ENCODE results near the gene RSPO3. TPM values are rescaled to one million over a fixed set of nuclear protein-coding genes. Genes with fewer than 3 reads are reported as not detected.

RSPO3 gene
- total and polyA plus RNA-seq, 9 of the 15 experiments (the other 6 are each of a cell fraction or from before 2014, with no cell fraction given): not detected

- Histone ChIP-seq H3K4me3 (no peak overlapping the region), H4K20me1 (replicated peaks; ENCODE audit: control insufficient read depth, insufficient read depth, low read length) (no peaks in the 10 kb centered on the region), H3K9me1 (ENCODE audit: control insufficient read depth, insufficient read depth, low read length) (no peaks in the 10 kb centered on the region), H3K4me1 (replicated peaks in 1 of 2; ENCODE audit: control insufficient read depth in 2 of 2, insufficient read depth in 2 of 2, low read length in 2 of 2) (no peaks in the 10 kb centered on the region), H3K79me2 (ENCODE audit: control insufficient read depth, insufficient read depth, low read length) (no peaks in the 10 kb centered on the region), H2AFZ (ENCODE audit: low read depth, low read length) (no peak overlapping the region), H3K27ac (ENCODE audit: extremely low read depth, low read depth, low read length) (no peak overlapping the region), H3K36me3 (ENCODE audit: control insufficient read depth, insufficient read depth, low read length) (no peaks in the 10 kb centered on the region), H3K4me2 (ENCODE audit: insufficient read depth, low read length) (no peak overlapping the region), H3K27me3 (ENCODE audit: control insufficient read depth in 2 of 2, insufficient read depth in 2 of 2, low read length in 2 of 2) (no peaks in the 10 kb centered on the region), H3K9me3 (replicated peaks; ENCODE audit: control insufficient read depth, insufficient read depth, low read depth, low read length) (no peaks in the 10 kb centered on the region), H3K9ac (ENCODE audit: insufficient read depth in 1 of 2, low read depth in 2 of 2, low read length in 2 of 2) (no peak overlapping the region)
- no peak for ATAC-seq
- intact Hi-C loops (cut with micrococcal nuclease) (no loop called here), in situ Hi-C loops (cut with MboI) (no loop called here)
- no peak for FAIRE-seq
- WGBS (ENCODE audit: insufficient coverage, low coverage, missing lambda C conversion rate): 0% methylated on average over 4 of the region's 4 CpGs
- no peak for DNase-seq (ENCODE audit: extremely low read depth in 1 of 4, low spot score in 3 of 4)
- ChIA-PET CTCF (ENCODE audit: low intra/inter-chr PET ratio) (no interaction called here), POLR2A (no interaction called here)
- BruUV-seq (replicated peaks): no TSS peak
- no peak for TF ChIP-seq ID3 (CRISPR knock-in tag; IDR thresholded peaks at IDR 0.05)
- TF ChIP-seq ID3 (tag; IDR thresholded peaks at IDR 0.05): no peak
- no peak for TF ChIP-seq RFX5 (IDR thresholded peaks at IDR 0.05; ENCODE audit: low read depth, low read length)
- TF ChIP-seq NELFE (IDR thresholded peaks at IDR 0.05; ENCODE audit: insufficient read depth, insufficient read length): no peak
- TF ChIP-seq SREBF2 (CRISPR knock-in tag; IDR thresholded peaks at IDR 0.05): no peak
- no peak for TF ChIP-seq ETV5 (CRISPR knock-in tag; IDR thresholded peaks at IDR 0.05; ENCODE audit: low read depth)
- no peak for TF ChIP-seq SMARCA4 (IDR thresholded peaks at IDR 0.05)
These were observed 102.7 kb downstream of the RSPO3 start for GRCh38 chr6:127221201-127221600.

- FAIRE-seq: no peak
- no peaks in the 10 kb centered on the region for H3K79me2 ChIP-seq (ENCODE audit: control insufficient read depth, insufficient read depth, low read length)
- POLR2A ChIA-PET: no interaction called here
- H3K4me1 ChIP-seq (replicated peaks in 1 of 2; ENCODE audit: control insufficient read depth in 2 of 2, insufficient read depth in 2 of 2, low read length in 2 of 2): no peaks in the 10 kb centered on the region
- no peak overlapping the region for H3K4me2 ChIP-seq (ENCODE audit: insufficient read depth, low read length)
- H3K4me3 ChIP-seq: no peak overlapping the region
- no peaks in the 10 kb centered on the region for H3K9me1 ChIP-seq (ENCODE audit: control insufficient read depth, insufficient read depth, low read length)
- H3K27ac ChIP-seq (ENCODE audit: extremely low read depth, low read depth, low read length): no peak overlapping the region
- no peak for ATAC-seq
- in situ Hi-C loops (cut with MboI): no loop called here
- H3K36me3 ChIP-seq (ENCODE audit: control insufficient read depth, insufficient read depth, low read length): no peaks in the 10 kb centered on the region
- CTCF ChIA-PET (ENCODE audit: low intra/inter-chr PET ratio): no interaction called here
- H4K20me1 ChIP-seq (replicated peaks; ENCODE audit: control insufficient read depth, insufficient read depth, low read length): no peaks in the 10 kb centered on the region
- H3K9me3 ChIP-seq (replicated peaks; ENCODE audit: control insufficient read depth, insufficient read depth, low read depth, low read length): no peaks in the 10 kb centered on the region
- intact Hi-C loops (cut with micrococcal nuclease): no loop called here
- no peak overlapping the region for H3K9ac ChIP-seq (ENCODE audit: insufficient read depth in 1 of 2, low read depth in 2 of 2, low read length in 2 of 2)
- BruUV-seq (replicated peaks): no TSS peak
- H3K27me3 ChIP-seq (ENCODE audit: control insufficient read depth in 2 of 2, insufficient read depth in 2 of 2, low read length in 2 of 2): no peaks in the 10 kb centered on the region
- WGBS (ENCODE audit: insufficient coverage, low coverage, missing lambda C conversion rate): 0% methylated on average over 1 of the region's 1 CpG
- no peak for DNase-seq (ENCODE audit: extremely low read depth in 1 of 4, low spot score in 3 of 4)
- no peak overlapping the region for H2AFZ ChIP-seq (ENCODE audit: low read depth, low read length)
- TF ChIP-seq ZNF518B (CRISPR knock-in tag; IDR thresholded peaks at IDR 0.05) (no peak), ZNF830 (CRISPR knock-in tag; IDR thresholded peaks at IDR 0.05) (no peak), ZNF23 (CRISPR knock-in tag; IDR thresholded peaks at IDR 0.05) (no peak), GATAD2A (IDR thresholded peaks at IDR 0.05) (no peak), RNF2 (IDR thresholded peaks at IDR 0.05) (no peak), HNRNPH1 (optimal IDR thresholded peaks at IDR 0.05; ENCODE audit: low read depth, low read length) (no peak), ZNF780A (CRISPR knock-in tag; IDR thresholded peaks at IDR 0.05) (no peak), ILF3 (IDR thresholded peaks at IDR 0.05; ENCODE audit: borderline replicate concordance) (no peak), FIP1L1 (IDR thresholded peaks at IDR 0.05; ENCODE audit: low read depth, low read length, poor library complexity, severe bottlenecking) (no peak)
These were observed 103.9 kb downstream of the RSPO3 start for GRCh38 chr6:127222418-127222817.

Data from K562 (cell line).